Psoas muscle (tissue), 8 donors: ENCODE data around the gene MAB21L3. TPM values are rescaled to one million over a fixed set of nuclear protein-coding genes. Genes with fewer than 3 reads are reported as not detected.

Experiments
- ATAC-seq, 4 donors: fragments of 200-7000 bp; cut with Tn5 transposase; one replicate each; pipeline ENCODE4 v1.9.1; 2020; ENCODE audit warnings: moderate library complexity in 3 of 4, mild to moderate bottlenecking in 2 of 4
- DNase-seq, 2 donors: peaks; one replicate each; pipeline ENCODE4 v3.0.0-alpha.2; 2020
- H3K27ac ChIP-seq: fragments of 200-600 bp; one replicate; pipeline ENCODE4 v1.8.0; 2022
- H3K27me3 ChIP-seq, 3 donors: fragments of 200-600 bp in 1 of 3; one replicate each; pipeline versions ENCODE4 v1.6.1 to v1.8.0; 2013 to 2022; ENCODE audit warnings: low read length in 2 of 3, mild to moderate bottlenecking in 2 of 3, moderate library complexity in 1 of 3; ENCODE audit not compliant: insufficient read depth in 3 of 3
- H3K36me3 ChIP-seq, 2 donors: fragments of 200-600 bp in 1 of 2; one replicate each; pipeline versions ENCODE4 v1.6.1 to v1.8.0; 2013 to 2022; ENCODE audit warnings: low read depth in 1 of 2, mild to moderate bottlenecking in 1 of 2, moderate library complexity in 1 of 2; ENCODE audit not compliant: insufficient read depth in 1 of 2
- H3K4me1 ChIP-seq: fragments of 200-600 bp; one replicate; pipeline ENCODE4 v1.8.0; 2022
- H3K4me3 ChIP-seq: fragments of 200-600 bp; one replicate; pipeline ENCODE4 v1.8.0; 2022; ENCODE audit warnings: mild to moderate bottlenecking
- H3K9me3 ChIP-seq: fragments of 200-600 bp; one replicate; pipeline ENCODE4 v1.8.0; 2022
- CTCF ChIP-seq: fragments of 200-600 bp; IDR thresholded peaks from one replicate; pipeline ENCODE4 v1.8.0; 2022; ENCODE audit warnings: antibody characterized with exemption
- WGBS, 3 donors: extraction: QIAGEN DNeasy Blood & Tissue Kit; methylation state at CpG; one replicate each; pipeline versions ENCODE4 v1.1.6 to v1.1.7; 2013; 5-methylcytosine and 5-hydroxymethylcytosine counted together
- intact Hi-C, 2 donors: fragments of 100-400 bp; cut with DNase I; formaldehyde crosslinking; loops; one replicate each; pipeline versions ENCODE4 v1.11.0 to v1.14.2; 2022
- polyA plus RNA-seq, 3 donors: library from polyadenylated mRNA; stranded (reverse); fragments of 200-250 nt; gene quantifications; one replicate each; pipeline ENCODE4 v1.2.3, GENCODE V29; 2013
- total RNA-seq, 4 donors: library from RNA; stranded (reverse); fragmentation: NEBNext Ultra II Directional in 2 of 4; extraction: Animal tissue kit (Norgen Biotek cat#: 25700) in 2 of 4; gene quantifications; one replicate each; pipeline versions ENCODE4 v1.2.1 to v1.2.4, GENCODE V29; 2021 to 2023
- donor health status: healthy with polysubstance abuse.
- donor health status: DM: no; HTN: no; CAD: no; lungs with moderate emphysema.
- donor health status: Bipolar disorder and iron deficiency.
- donor health status: healthy.
- donor health status: DM: yes; HTN: yes; CAD: no.
- donor health status: DM: no; HTN: no; CAD: no.
- donor health status: DM: no; HTN: no; CAD: no.
- donor health status: DM: yes; HTN: yes; CAD: no.

Gene MAB21L3
- total and polyA plus RNA-seq, 7 donors: 0.04 TPM; not detected in 6

- TF ChIP-seq CTCF: no peak
- Histone ChIP-seq H3K4me3 (no peak overlapping the region), H3K36me3 (no peaks in the 10 kb centered on the region), H3K27ac (no peak overlapping the region), H3K27me3 (no peaks in the 10 kb centered on the region), H3K4me1 (no peaks in the 10 kb centered on the region), H3K9me3 (no peaks in the 10 kb centered on the region)
- DNase-seq: no peak
- intact Hi-C loops: no loop called here
- no peak for ATAC-seq
- 63 to 80% (median 78%) methylated on average over 3 of the region's 3 CpGs for WGBS, 3 donors
Measured at GRCh38 chr1:116175611-116176010, 64.4 kb downstream of the MAB21L3 start.

GRCh38 chr1:116176306-116176789, 65.1 kb downstream of the MAB21L3 start:
- Histone ChIP-seq H3K36me3 (no peaks in the 10 kb centered on the region), H3K4me1 (no peaks in the 10 kb centered on the region), H3K9me3 (no peaks in the 10 kb centered on the region), H3K4me3 (no peak overlapping the region), H3K27ac (no peak overlapping the region), H3K27me3 (no peaks in the 10 kb centered on the region)
- no peak for ATAC-seq
- no peak for TF ChIP-seq CTCF
- DNase-seq: no peak
- 80 to 93% (median 85%) methylated on average over 4 of the region's 4 CpGs for WGBS, 3 donors
- intact Hi-C loops: no loop called here

- ATAC-seq (no peak), DNase-seq (no peak)
- 77 to 87% (median 84%) methylated on average over 3 of the region's 3 CpGs for WGBS, 3 donors
- H3K36me3 ChIP-seq: no peaks in the 10 kb centered on the region
- intact Hi-C loops: no loop called here
- H3K9me3 ChIP-seq: no peaks in the 10 kb centered on the region
- no peak overlapping the region for H3K27ac ChIP-seq
- no peak for TF ChIP-seq CTCF
- no peaks in the 10 kb centered on the region for H3K27me3 ChIP-seq
- H3K4me1 ChIP-seq: no peaks in the 10 kb centered on the region
- no peak overlapping the region for H3K4me3 ChIP-seq
Measured at GRCh38 chr1:116177861-116178260, 66.7 kb downstream of the MAB21L3 start.

GRCh38 chr1:116178837-116179236, 67.6 kb downstream of the MAB21L3 start:
- no peak for TF ChIP-seq CTCF
- no peak for DNase-seq
- no peak overlapping the region for H3K4me3 ChIP-seq
- 39 to 71% (median 52%) methylated on average over 1 of the region's 1 CpG for WGBS, 3 donors
- no peak overlapping the region for H3K27ac ChIP-seq
- H3K4me1 ChIP-seq: no peaks in the 10 kb centered on the region
- H3K36me3 ChIP-seq: no peaks in the 10 kb centered on the region
- intact Hi-C loops: no loop called here
- no peaks in the 10 kb centered on the region for H3K27me3 ChIP-seq
- ATAC-seq: no peak
- no peaks in the 10 kb centered on the region for H3K9me3 ChIP-seq

- no peak overlapping the region for H3K27ac ChIP-seq
- H3K4me3 ChIP-seq: no peak overlapping the region
- 68 to 73% (median 71%) methylated on average over 2 of the region's 2 CpGs for WGBS, 3 donors
- ATAC-seq (no peak), DNase-seq (no peak)
- no peaks in the 10 kb centered on the region for H3K27me3 ChIP-seq
- TF ChIP-seq CTCF: no peak
- no peaks in the 10 kb centered on the region for H3K4me1 ChIP-seq
- intact Hi-C loops: no loop called here
- H3K36me3 ChIP-seq: no peaks in the 10 kb centered on the region
- no peaks in the 10 kb centered on the region for H3K9me3 ChIP-seq
Measured at GRCh38 chr1:116179419-116179818, 68.2 kb downstream of the MAB21L3 start.
